Keratinocyte (primary cell): Measurements from ENCODE around the gene SAMD10.

ENCODE experiments used
- EZH2 ChIP-seq: IDR thresholded peaks from one replicate; pipeline ENCODE4 v1.6.1; 2012; ENCODE audit warnings: inconsistent platforms, mild to moderate bottlenecking, low read length, moderate library complexity
- TF ChIP-seq, protein P1 (sequence below), 3 experiments: IDR thresholded peaks in 1 of 3; conservative IDR thresholded peaks in 1 of 3; optimal IDR thresholded peaks in 1 of 3; 2 replicates in 2 of 3; 3 replicates in 1 of 3; pipeline versions ENCODE3 to v1.5.1; 2011; ENCODE audit warnings: low read length in 3 of 3, mild to moderate bottlenecking in 3 of 3, moderate library complexity in 2 of 3, control low read depth in 1 of 3, inconsistent platforms in 1 of 3; ENCODE audit not compliant: insufficient read depth in 2 of 3; ENCODE audit errors: extremely low read depth in 1 of 3

DNA sequence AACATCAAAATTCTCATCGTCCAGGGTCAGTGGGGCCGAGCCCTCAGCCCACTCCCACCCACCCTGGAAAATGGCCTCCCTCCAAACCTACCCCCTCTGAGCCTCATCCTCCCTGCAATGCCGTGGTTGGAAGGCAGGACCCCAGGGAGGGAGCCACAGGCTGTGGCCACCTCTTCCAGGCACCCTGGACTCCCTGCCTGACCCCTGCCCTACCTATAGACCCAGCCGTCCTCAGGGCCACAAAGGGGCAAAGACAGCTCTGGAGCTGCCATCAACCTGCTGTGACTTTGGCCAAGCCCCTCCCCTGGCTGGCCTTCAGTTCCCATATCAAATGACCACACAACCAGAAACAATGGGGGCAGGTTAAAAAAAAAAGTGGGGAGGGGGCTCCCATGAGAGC lies 21.0 kb downstream of the SAMD10 start:
- TF ChIP-seq, protein P1, sequence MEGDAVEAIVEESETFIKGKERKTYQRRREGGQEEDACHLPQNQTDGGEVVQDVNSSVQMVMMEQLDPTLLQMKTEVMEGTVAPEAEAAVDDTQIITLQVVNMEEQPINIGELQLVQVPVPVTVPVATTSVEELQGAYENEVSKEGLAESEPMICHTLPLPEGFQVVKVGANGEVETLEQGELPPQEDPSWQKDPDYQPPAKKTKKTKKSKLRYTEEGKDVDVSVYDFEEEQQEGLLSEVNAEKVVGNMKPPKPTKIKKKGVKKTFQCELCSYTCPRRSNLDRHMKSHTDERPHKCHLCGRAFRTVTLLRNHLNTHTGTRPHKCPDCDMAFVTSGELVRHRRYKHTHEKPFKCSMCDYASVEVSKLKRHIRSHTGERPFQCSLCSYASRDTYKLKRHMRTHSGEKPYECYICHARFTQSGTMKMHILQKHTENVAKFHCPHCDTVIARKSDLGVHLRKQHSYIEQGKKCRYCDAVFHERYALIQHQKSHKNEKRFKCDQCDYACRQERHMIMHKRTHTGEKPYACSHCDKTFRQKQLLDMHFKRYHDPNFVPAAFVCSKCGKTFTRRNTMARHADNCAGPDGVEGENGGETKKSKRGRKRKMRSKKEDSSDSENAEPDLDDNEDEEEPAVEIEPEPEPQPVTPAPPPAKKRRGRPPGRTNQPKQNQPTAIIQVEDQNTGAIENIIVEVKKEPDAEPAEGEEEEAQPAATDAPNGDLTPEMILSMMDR (optimal IDR thresholded peaks at IDR 0.05 in 1 of 3, IDR thresholded peaks at IDR 0.05 in 1 of 3, conservative IDR thresholded peaks at IDR 0.05 in 1 of 3; ENCODE audit: extremely low read depth in 1 of 3, insufficient read depth in 2 of 3, low read length in 3 of 3) = no peak
- TF ChIP-seq EZH2 = no peak
